HepG2 (cell line): ENCODE measurements around the gene FBXO10. TPM values are rescaled to one million over a fixed set of nuclear protein-coding genes. Genes with fewer than 3 reads are reported as not detected.

Source experiments
- ARNTL ChIP-seq: sonication (generic); formaldehyde crosslinking; IDR thresholded peaks from 2 replicates; pipeline ENCODE4 v1.4.0; 2020; ENCODE audit warnings: mild to moderate bottlenecking, missing genetic modification reagents
- EHMT2 ChIP-seq: fragments of 200-600 bp; sonication (generic); IDR thresholded peaks from 2 replicates; pipeline ENCODE4 v1.7.0; 2017; ENCODE audit warnings: antibody characterized with exemption, low read depth, low read length, borderline replicate concordance
- ELK4 ChIP-seq: sonication (generic); formaldehyde crosslinking; IDR thresholded peaks from 2 replicates; pipeline ENCODE4 v1.9.0; 2021; ENCODE audit warnings: missing genetic modification reagents, borderline replicate concordance
- GLI4 ChIP-seq: sonication (generic); formaldehyde crosslinking; IDR thresholded peaks from 2 replicates; pipeline ENCODE4 v1.5.1; 2020; ENCODE audit warnings: missing genetic modification reagents, mild to moderate bottlenecking, moderate library complexity, borderline replicate concordance
- GPBP1L1 ChIP-seq: sonication (generic); formaldehyde crosslinking; IDR thresholded peaks from 2 replicates; pipeline ENCODE4 v1.5.0; 2020; ENCODE audit warnings: mild to moderate bottlenecking, missing genetic modification reagents
- HMGA1 ChIP-seq: sonication (generic); formaldehyde crosslinking; conservative IDR thresholded peaks from 2 replicates; pipeline ENCODE4 v1.4.0; 2020; ENCODE audit warnings: missing genetic modification reagents
- HNRNPK ChIP-seq: fragments of 200-400 bp; formaldehyde crosslinking; IDR thresholded peaks from 2 replicates; pipeline ENCODE4 v1.6.1; 2018; ENCODE audit warnings: low read length, low read depth, moderate library complexity, mild to moderate bottlenecking; ENCODE audit not compliant: poor library complexity, severe bottlenecking
- HOXA7 ChIP-seq: sonication (generic); formaldehyde crosslinking; IDR thresholded peaks from 2 replicates; pipeline ENCODE4 v1.8.1; 2022; ENCODE audit warnings: mild to moderate bottlenecking, missing genetic modification reagents, moderate library complexity
- MTF1 ChIP-seq: sonication (generic); formaldehyde crosslinking; IDR thresholded peaks from 2 replicates; pipeline ENCODE4 v1.5.0; 2020; ENCODE audit warnings: missing genetic modification reagents
- SAFB2 ChIP-seq: sonication (generic); formaldehyde crosslinking; IDR thresholded peaks from 2 replicates; pipeline ENCODE4 v1.5.1; 2020; ENCODE audit warnings: missing genetic modification reagents, low read depth, mild to moderate bottlenecking, borderline replicate concordance
- XRCC5 ChIP-seq: fragments of 200-400 bp; formaldehyde crosslinking; optimal IDR thresholded peaks from 2 replicates; pipeline ENCODE3; 2017; ENCODE audit warnings: mild to moderate bottlenecking, low read length
- ZBTB8A ChIP-seq: sonication (generic); formaldehyde crosslinking; IDR thresholded peaks from 2 replicates; pipeline ENCODE4 v1.4.0; 2020; ENCODE audit warnings: mild to moderate bottlenecking, low read depth, missing genetic modification reagents, borderline replicate concordance
- ZNF570 ChIP-seq: sonication (generic); formaldehyde crosslinking; IDR thresholded peaks from 2 replicates; pipeline ENCODE4 v1.4.0; 2020; ENCODE audit warnings: mild to moderate bottlenecking, missing genetic modification reagents, borderline replicate concordance
- ZNF589 ChIP-seq: sonication (generic); formaldehyde crosslinking; conservative IDR thresholded peaks from 2 replicates; pipeline ENCODE4 v1.8.0; 2022; ENCODE audit warnings: mild to moderate bottlenecking, moderate library complexity, missing genetic modification reagents
- ZNF674 ChIP-seq: sonication (generic); formaldehyde crosslinking; IDR thresholded peaks from 2 replicates; pipeline ENCODE4 v1.5.0; 2020; ENCODE audit warnings: low read depth, mild to moderate bottlenecking, missing genetic modification reagents
- ZSCAN12 ChIP-seq: sonication (generic); formaldehyde crosslinking; IDR thresholded peaks from 2 replicates; pipeline ENCODE4 v1.9.0; 2021; ENCODE audit warnings: mild to moderate bottlenecking, missing genetic modification reagents
- polyA plus RNA-seq, 8 experiments: library from polyadenylated mRNA; depleted of rRNA in 3 of 8; stranded (reverse) in 7 of 8; unstranded in 1 of 8; fragments of >200 nt; fragmentation: Illumina TruSeq in 4 of 8; extraction: Trizol in 4 of 8; gene quantifications; 2 replicates each; pipeline versions ENCODE4 v1.2.1 to v1.2.3, GENCODE V29; 2011 to 2016; ENCODE audit warnings: low read depth in 4 of 8, missing spikeins in 1 of 8, mixed read lengths in 1 of 8; ENCODE audit not compliant: insufficient read depth in 1 of 8
- total RNA-seq, 5 experiments: library from RNA; depleted of rRNA; stranded (reverse); fragments of >200 nt; fragmentation: Illumina TruSeq; extraction: Trizol; gene quantifications; 2 replicates each; pipeline ENCODE4 v1.2.3, GENCODE V29; 2016; ENCODE audit warnings: low read depth in 1 of 5
- TF ChIP-seq, protein P1 (sequence below): sonication (generic); formaldehyde crosslinking; IDR thresholded peaks from one replicate; pipeline ENCODE4 v1.5.1; 2020; ENCODE audit warnings: mild to moderate bottlenecking, missing genetic modification reagents; ENCODE audit errors: not compliant biosample characterization

The FBXO10 gene
- total and polyA plus RNA-seq, 2 of the 13 experiments (the other 11 are each of a cell fraction or from before 2014, with no cell fraction given): 3.1 to 5.1 TPM

DNA sequence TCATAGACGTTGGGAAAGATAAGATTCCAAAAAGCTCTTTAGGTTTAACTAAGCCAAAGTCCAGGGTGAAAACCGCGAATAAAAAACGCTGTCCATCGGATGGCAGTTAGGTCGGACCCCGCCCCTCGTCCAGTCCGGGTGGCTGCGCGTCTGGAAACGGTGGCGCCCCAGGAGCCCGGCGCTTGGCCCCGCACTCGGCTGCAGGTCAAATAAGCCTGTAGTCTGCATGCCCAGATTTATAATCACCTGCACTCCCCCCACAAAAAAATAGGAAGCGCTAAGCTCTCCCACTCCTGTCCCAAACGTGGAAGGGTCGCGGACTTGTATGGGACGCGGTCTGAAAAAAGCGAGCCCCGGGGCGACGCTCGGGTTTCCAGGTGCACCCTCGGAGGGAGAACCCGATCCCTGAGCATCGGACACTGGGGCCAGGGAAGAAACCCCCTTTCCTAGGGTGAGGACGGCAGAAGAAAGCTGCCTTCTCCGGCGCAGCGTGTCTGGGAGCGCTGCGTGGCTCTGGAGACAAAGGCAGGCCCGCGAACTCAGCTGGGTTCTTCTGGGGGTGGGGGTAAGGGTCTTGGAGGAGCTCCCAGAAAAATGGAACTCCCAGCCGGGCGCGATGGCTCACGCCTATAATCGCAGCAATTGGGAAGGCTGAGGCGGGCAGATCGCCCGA, 110.0 kb downstream of the FBXO10 start (continued):
- TF ChIP-seq, protein P1, sequence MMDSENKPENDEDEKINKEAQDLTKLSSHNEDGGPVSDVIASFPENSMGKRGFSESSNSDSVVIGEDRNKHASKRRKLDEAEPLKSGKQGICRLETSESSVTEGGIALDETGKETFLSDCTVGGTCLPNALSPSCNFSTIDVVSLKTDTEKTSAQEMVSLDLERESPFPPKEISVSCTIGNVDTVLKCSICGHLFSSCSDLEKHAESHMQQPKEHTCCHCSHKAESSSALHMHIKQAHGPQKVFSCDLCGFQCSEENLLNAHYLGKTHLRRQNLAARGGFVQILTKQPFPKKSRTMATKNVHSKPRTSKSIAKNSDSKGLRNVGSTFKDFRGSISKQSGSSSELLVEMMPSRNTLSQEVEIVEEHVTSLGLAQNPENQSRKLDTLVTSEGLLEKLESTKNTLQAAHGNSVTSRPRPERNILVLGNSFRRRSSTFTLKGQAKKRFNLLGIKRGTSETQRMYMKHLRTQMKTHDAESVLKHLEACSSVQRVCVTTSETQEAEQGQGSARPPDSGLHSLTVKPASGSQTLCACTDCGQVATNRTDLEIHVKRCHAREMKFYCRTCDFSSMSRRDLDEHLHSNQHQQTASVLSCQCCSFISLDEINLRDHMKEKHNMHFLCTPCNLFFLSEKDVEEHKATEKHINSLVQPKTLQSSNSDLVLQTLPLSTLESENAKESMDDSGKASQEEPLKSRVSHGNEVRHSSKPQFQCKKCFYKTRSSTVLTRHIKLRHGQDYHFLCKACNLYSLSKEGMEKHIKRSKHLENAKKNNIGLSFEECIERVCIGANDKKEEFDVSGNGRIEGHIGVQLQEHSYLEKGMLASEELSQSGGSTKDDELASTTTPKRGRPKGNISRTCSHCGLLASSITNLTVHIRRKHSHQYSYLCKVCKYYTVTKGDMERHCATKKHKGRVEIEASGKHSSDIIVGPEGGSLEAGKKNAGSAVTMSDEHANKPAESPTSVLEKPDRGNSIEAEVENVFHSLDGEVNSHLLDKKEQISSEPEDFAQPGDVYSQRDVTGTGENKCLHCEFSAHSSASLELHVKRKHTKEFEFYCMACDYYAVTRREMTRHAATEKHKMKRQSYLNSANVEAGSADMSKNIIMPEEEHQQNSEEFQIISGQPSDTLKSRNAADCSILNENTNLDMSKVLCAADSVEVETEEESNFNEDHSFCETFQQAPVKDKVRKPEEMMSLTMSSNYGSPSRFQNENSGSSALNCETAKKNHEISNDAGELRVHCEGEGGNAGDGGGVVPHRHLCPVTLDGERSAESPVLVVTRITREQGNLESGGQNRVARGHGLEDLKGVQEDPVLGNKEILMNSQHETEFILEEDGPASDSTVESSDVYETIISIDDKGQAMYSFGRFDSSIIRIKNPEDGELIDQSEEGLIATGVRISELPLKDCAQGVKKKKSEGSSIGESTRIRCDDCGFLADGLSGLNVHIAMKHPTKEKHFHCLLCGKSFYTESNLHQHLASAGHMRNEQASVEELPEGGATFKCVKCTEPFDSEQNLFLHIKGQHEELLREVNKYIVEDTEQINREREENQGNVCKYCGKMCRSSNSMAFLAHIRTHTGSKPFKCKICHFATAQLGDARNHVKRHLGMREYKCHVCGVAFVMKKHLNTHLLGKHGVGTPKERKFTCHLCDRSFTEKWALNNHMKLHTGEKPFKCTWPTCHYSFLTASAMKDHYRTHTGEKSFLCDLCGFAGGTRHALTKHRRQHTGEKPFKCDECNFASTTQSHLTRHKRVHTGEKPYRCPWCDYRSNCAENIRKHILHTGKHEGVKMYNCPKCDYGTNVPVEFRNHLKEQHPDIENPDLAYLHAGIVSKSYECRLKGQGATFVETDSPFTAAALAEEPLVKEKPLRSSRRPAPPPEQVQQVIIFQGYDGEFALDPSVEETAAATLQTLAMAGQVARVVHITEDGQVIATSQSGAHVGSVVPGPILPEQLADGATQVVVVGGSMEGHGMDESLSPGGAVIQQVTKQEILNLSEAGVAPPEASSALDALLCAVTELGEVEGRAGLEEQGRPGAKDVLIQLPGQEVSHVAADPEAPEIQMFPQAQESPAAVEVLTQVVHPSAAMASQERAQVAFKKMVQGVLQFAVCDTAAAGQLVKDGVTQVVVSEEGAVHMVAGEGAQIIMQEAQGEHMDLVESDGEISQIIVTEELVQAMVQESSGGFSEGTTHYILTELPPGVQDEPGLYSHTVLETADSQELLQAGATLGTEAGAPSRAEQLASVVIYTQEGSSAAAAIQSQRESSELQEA: no peak
- no peak for TF ChIP-seq XRCC5
- TF ChIP-seq EHMT2: no peak
- TF ChIP-seq ZNF674 (CRISPR knock-in tag): no peak
- no peak for TF ChIP-seq ZNF570 (CRISPR knock-in tag)
- no peak for TF ChIP-seq SAFB2 (CRISPR knock-in tag)
- no peak for TF ChIP-seq HMGA1 (CRISPR knock-in tag)
- no peak for TF ChIP-seq HOXA7 (CRISPR knock-in tag)
- TF ChIP-seq HNRNPK: no peak
- TF ChIP-seq ZNF589 (CRISPR knock-in tag): no peak
- TF ChIP-seq ZBTB8A (CRISPR knock-in tag): no peak
- no peak for TF ChIP-seq ELK4
- 0 out of 2 replicates have a peak, but pooled peaks have one; percentile 20 for TF ChIP-seq GLI4 (CRISPR knock-in tag)
- 0 out of 2 replicates have a peak, but pooled peaks have one; percentile 18 for TF ChIP-seq ARNTL (CRISPR knock-in tag)
- TF ChIP-seq MTF1 (CRISPR knock-in tag): no peak
- no peak for TF ChIP-seq ZSCAN12 (CRISPR knock-in tag)
- no peak for TF ChIP-seq GPBP1L1 (CRISPR knock-in tag)
